Renal cortex interstitium (tissue), 11 donors: Measurements from ENCODE around the gene KAT6B. TPM values are rescaled to one million over a fixed set of nuclear protein-coding genes. Genes with fewer than 3 reads are reported as not detected.

ENCODE experiments used
- DNase-seq, 11 donors: peaks; one replicate each; pipeline ENCODE4 v3.0.0-alpha.2; 2013; ENCODE audit warnings: low read depth in 9 of 11, low spot score in 4 of 11; ENCODE audit errors: extremely low read depth in 1 of 11
- polyA plus RNA-seq, 3 donors: library from polyadenylated mRNA; unstranded; fragments of 120-200 nt; gene quantifications; one replicate each; pipeline ENCODE4 v1.2.1, GENCODE V29; 2013; ENCODE audit not compliant: insufficient read length in 3 of 3

Gene KAT6B
- polyA plus RNA-seq, 3 donors: 43.6 to 46.5 (median 44.0) TPM

GRCh38 chr10:75062506-75063299, 236.3 kb downstream of the KAT6B start:
- no peak for DNase-seq

GRCh38 chr10:75063461-75064230, 237.2 kb downstream of the KAT6B start:
- DNase-seq: no peak

GRCh38 chr10:75065076-75065475, 238.7 kb downstream of the KAT6B start:
- DNase-seq: no peak

- DNase-seq: no peak
Observed at GRCh38 chr10:75066271-75066670, 239.9 kb downstream of the KAT6B start.

- DNase-seq: no peak
Observed at GRCh38 chr10:75067272-75067671, 240.9 kb downstream of the KAT6B start.

- DNase-seq: no peak
Observed at GRCh38 chr10:75068523-75068922, 242.1 kb downstream of the KAT6B start.

GRCh38 chr10:75070476-75070875, 244.1 kb downstream of the KAT6B start:
- no peak for DNase-seq

GRCh38 chr10:75070961-75071428, 244.6 kb downstream of the KAT6B start:
- DNase-seq: peak; percentile 4 to 56 (median 24)

GRCh38 chr10:75071756-75072155, 245.4 kb downstream of the KAT6B start:
- no peak for DNase-seq

- no peak for DNase-seq
Observed at GRCh38 chr10:75072727-75073126, 246.3 kb downstream of the KAT6B start.

GRCh38 chr10:75073442-75073841, 247.0 kb downstream of the KAT6B start:
- DNase-seq: no peak

- DNase-seq: no peak
Observed at GRCh38 chr10:75074711-75075445, 248.5 kb downstream of the KAT6B start.

- no peak for DNase-seq
Observed at GRCh38 chr10:75076348-75076747, 249.9 kb downstream of the KAT6B start.

- no peak for DNase-seq
Observed at GRCh38 chr10:75079436-75080083, 253.2 kb downstream of the KAT6B start.

GRCh38 chr10:75080554-75080953, 254.2 kb downstream of the KAT6B start:
- DNase-seq: no peak

- no peak for DNase-seq
Observed at GRCh38 chr10:75081379-75081778, 255.0 kb downstream of the KAT6B start.
